Tongue (tissue), 2 donors: ENCODE measurements around the gene GSG1. TPM values are rescaled to one million over a fixed set of nuclear protein-coding genes. Genes with fewer than 3 reads are reported as not detected.
"Not testable (repeated sequence)": the region's sequence is repeated elsewhere in the genome, so short reads cannot be mapped to it uniquely, and the experiment has no call there.

Source experiments
- DNase-seq: peaks from one replicate; pipeline ENCODE4 v3.0.0-alpha.2; 2015
- total RNA-seq: library from RNA; depleted of rRNA; stranded (reverse); fragments of >200 nt; gene quantifications from one replicate; pipeline ENCODE4 v1.2.3, GENCODE V29; 2014

GSG1 gene
- total RNA-seq, 1 donor from 2014 or later = 1.4 TPM

GRCh38 chr12:13053617-13054016 is 49.9 kb downstream of the GSG1 start:
- not testable (repeated sequence) for DNase-seq

- DNase-seq = no peak
Measured at GRCh38 chr12:13052421-13052820, 51.0 kb downstream of the GSG1 start.

GRCh38 chr12:13049816-13050215 is 53.7 kb downstream of the GSG1 start:
- no peak for DNase-seq

- DNase-seq = no peak
Measured at GRCh38 chr12:13046964-13047363, 56.5 kb downstream of the GSG1 start.

- DNase-seq = no peak
Measured at GRCh38 chr12:13045816-13046215, 57.7 kb downstream of the GSG1 start.

- peak; percentile 19 for DNase-seq
Measured at GRCh38 chr12:13044906-13045299, 58.6 kb downstream of the GSG1 start.

- DNase-seq = peak; percentile 81
Measured at GRCh38 chr12:13044002-13044905, 59.2 kb downstream of the GSG1 start, which contains the start of gene FAM234B. Gene FAM234B (plus strand): TSS chr12:13044381. CDS start chr12:13044404, 23 bp downstream.

- no peak for DNase-seq
Measured at GRCh38 chr12:13042666-13043230, 60.7 kb downstream of the GSG1 start.

GRCh38 chr12:13041224-13041623 is 62.2 kb downstream of the GSG1 start:
- DNase-seq = no peak

GRCh38 chr12:13039328-13039956 is 64.0 kb downstream of the GSG1 start:
- DNase-seq = no peak

GRCh38 chr12:13038491-13039161 is 64.8 kb downstream of the GSG1 start:
- DNase-seq = no peak

- DNase-seq = no peak
Measured at GRCh38 chr12:13036881-13037280, 66.6 kb downstream of the GSG1 start.

GRCh38 chr12:13035335-13035734 is 68.1 kb downstream of the GSG1 start:
- DNase-seq = not testable (repeated sequence)

Other genes starting within 250 kb of the GSG1 start
- gene GPRC5A, start 212.1 kb downstream of the GSG1 start, total RNA-seq = 2.9 TPM
- gene GPRC5D, start 151.5 kb downstream of the GSG1 start, total RNA-seq = not detected
- 14.0 TPM for gene HEBP1, start 103.4 kb downstream of the GSG1 start, total RNA-seq
- 3.0 TPM for gene FAM234B, start 59.3 kb downstream of the GSG1 start, total RNA-seq
- 226 TPM for gene EMP1, start 93.1 kb upstream of the GSG1 start, total RNA-seq